Measurements from ENCODE around the gene TMEM192. TPM values are rescaled to one million over a fixed set of nuclear protein-coding genes. Genes with fewer than 3 reads are reported as not detected.
A peak's percentile ranks its signal among the peaks of the same experiment; 100 is the strongest.

Gene TMEM192
- total RNA-seq, 1 experiment from 2014 or later, result 31.6 TPM

- Mint-ChIP-seq H3K36me3 (ENCODE audit: insufficient read depth, unreplicated experiment) (no peaks in the 10 kb centered on the region), H3K9me3 (ENCODE audit: unreplicated experiment) (peaks cover 7% of the 10 kb centered on the region), H3K27me3 (ENCODE audit: insufficient read depth, unreplicated experiment) (no peaks in the 10 kb centered on the region), H3K27ac (ENCODE audit: low read depth, unreplicated experiment) (no peak overlapping the region), H3K4me3 (ENCODE audit: unreplicated experiment) (no peak overlapping the region), H3K4me1 (ENCODE audit: insufficient read depth, unreplicated experiment) (peaks cover 6% of the 10 kb centered on the region)
- intact Hi-C loops (cut with micrococcal nuclease), result no loop called here
- no peak for TF ChIP-seq CTCF (IDR thresholded peaks at IDR 0.05; ENCODE audit: unreplicated experiment)
- DNase-seq (ENCODE audit: unreplicated experiment), result no peak
- CTCF ChIA-PET, result no interaction called here
- POLR2A ChIA-PET, result no interaction called here
- BruUV-seq (replicated peaks), result no TSS peak
These were observed 39.9 kb upstream of the TMEM192 start for GRCh38 chr4:165152527-165152926.

DNA sequence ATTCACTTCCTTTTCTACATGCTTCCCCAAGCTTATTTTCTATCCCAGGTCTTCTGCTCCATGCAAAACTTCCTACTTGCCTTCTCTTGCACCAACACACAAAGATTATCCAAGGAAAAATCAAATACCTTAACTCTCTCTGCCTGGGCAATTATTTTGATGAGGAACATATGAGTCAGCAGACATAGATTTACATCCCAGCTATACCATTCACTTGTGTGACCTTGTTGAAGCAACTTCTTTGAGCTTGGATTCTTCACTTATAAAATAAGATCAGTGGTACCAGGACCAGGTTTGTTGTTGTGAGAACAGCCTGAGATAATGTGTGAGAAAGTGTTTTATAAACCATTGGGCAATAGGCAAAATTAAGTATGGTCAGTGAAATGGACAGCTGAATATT is 39.1 kb upstream of the TMEM192 start:
- Mint-ChIP-seq H3K27me3 (ENCODE audit: insufficient read depth, unreplicated experiment) (no peaks in the 10 kb centered on the region), H3K4me3 (ENCODE audit: unreplicated experiment) (no peak overlapping the region), H3K4me1 (ENCODE audit: insufficient read depth, unreplicated experiment) (peaks cover 6% of the 10 kb centered on the region), H3K36me3 (ENCODE audit: insufficient read depth, unreplicated experiment) (no peaks in the 10 kb centered on the region), H3K9me3 (ENCODE audit: unreplicated experiment) (no peaks in the 10 kb centered on the region), H3K27ac (ENCODE audit: low read depth, unreplicated experiment) (no peak overlapping the region)
- no TSS peak for BruUV-seq (replicated peaks)
- intact Hi-C loops (cut with micrococcal nuclease), result no loop called here
- ChIA-PET POLR2A (no interaction called here), CTCF (interaction anchor here (0.5 to 1.3 kb wide), 3 partner anchors 16 to 27 kb away, joined by 3 to 5 read pairs (median 4); no protein-coding TSS in a partner anchor)
- TF ChIP-seq CTCF (IDR thresholded peaks at IDR 0.05; ENCODE audit: unreplicated experiment), result no peak
- DNase-seq (ENCODE audit: unreplicated experiment), result peak; percentile 12

GRCh38 chr4:165150545-165150944 is 37.9 kb upstream of the TMEM192 start:
- no peak for TF ChIP-seq CTCF (IDR thresholded peaks at IDR 0.05; ENCODE audit: unreplicated experiment)
- Mint-ChIP-seq H3K4me3 (ENCODE audit: unreplicated experiment) (no peak overlapping the region), H3K27me3 (ENCODE audit: insufficient read depth, unreplicated experiment) (no peaks in the 10 kb centered on the region), H3K36me3 (ENCODE audit: insufficient read depth, unreplicated experiment) (no peaks in the 10 kb centered on the region), H3K9me3 (ENCODE audit: unreplicated experiment) (no peaks in the 10 kb centered on the region), H3K4me1 (ENCODE audit: insufficient read depth, unreplicated experiment) (peaks cover 6% of the 10 kb centered on the region), H3K27ac (ENCODE audit: low read depth, unreplicated experiment) (no peak overlapping the region)
- POLR2A ChIA-PET, result no interaction called here
- intact Hi-C loops (cut with micrococcal nuclease), result no loop called here
- no TSS peak for BruUV-seq (replicated peaks)
- no peak for DNase-seq (ENCODE audit: unreplicated experiment)
- CTCF ChIA-PET, result interaction anchor here (0.9 kb wide), 1 partner anchor 14 kb away, joined by 4 read pairs; no protein-coding TSS in a partner anchor

- intact Hi-C loops (cut with micrococcal nuclease), result no loop called here
- Mint-ChIP-seq H3K36me3 (ENCODE audit: insufficient read depth, unreplicated experiment) (peaks cover 5% of the 10 kb centered on the region), H3K4me1 (ENCODE audit: insufficient read depth, unreplicated experiment) (peaks cover 3% of the 10 kb centered on the region), H3K27me3 (ENCODE audit: insufficient read depth, unreplicated experiment) (no peaks in the 10 kb centered on the region), H3K9me3 (ENCODE audit: unreplicated experiment) (peaks cover 8% of the 10 kb centered on the region), H3K4me3 (ENCODE audit: unreplicated experiment) (no peak overlapping the region), H3K27ac (ENCODE audit: low read depth, unreplicated experiment) (no peak overlapping the region)
- no TSS peak for BruUV-seq (replicated peaks)
- ChIA-PET POLR2A (interaction anchor here (1.1 to 1.2 kb wide), 2 partner anchors 26 to 189 kb away, joined by 4 to 5 read pairs; partner anchors contain the start of genes MSMO1 and TMEM192), CTCF (interaction anchor here (0.7 kb wide), 1 partner anchor 50 kb away, joined by 3 read pairs; no protein-coding TSS in a partner anchor)
- no peak for DNase-seq (ENCODE audit: unreplicated experiment)
- TF ChIP-seq CTCF (IDR thresholded peaks at IDR 0.05; ENCODE audit: unreplicated experiment), result no peak
These were observed 26.2 kb upstream of the TMEM192 start for GRCh38 chr4:165138843-165139242.
